Measurements from ENCODE around the gene LAD1.

The LAD1 gene

DNA sequence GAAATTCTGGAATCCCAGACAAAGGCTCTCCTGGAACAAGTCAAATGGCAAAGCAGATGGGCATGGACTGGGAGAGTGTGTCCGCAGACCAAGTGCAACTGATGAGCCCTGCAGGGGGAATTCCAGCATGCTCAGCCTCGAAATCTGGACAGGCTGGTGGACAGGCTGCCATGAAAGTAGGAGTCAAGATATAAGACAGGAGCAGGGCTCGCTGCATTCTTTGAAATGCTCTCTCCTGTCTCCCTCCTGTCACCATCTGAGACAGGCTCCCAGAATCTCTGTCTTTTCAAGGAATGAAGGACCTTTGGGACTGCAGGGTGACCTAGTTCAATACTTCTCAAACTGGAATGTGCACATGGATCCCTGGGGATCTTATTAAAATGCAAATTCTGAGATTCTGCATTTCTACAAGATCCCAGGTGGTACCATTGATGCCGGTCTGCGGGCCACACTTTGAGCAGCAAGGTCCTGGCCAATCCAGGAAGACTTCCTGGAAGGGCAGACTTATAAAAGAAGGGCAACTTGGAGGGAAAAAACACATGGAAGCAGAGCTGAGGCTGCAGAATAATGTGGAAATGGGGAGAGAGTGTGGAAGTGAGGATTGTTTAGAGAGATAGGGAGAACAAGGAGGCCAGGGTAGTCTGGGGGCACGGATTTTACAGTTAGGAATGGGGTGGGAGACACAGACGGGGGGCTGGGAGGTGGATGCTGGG is 51.5 kb downstream of the LAD1 start:
- no peak for DNase-seq (ENCODE audit: low spot score)

DNA sequence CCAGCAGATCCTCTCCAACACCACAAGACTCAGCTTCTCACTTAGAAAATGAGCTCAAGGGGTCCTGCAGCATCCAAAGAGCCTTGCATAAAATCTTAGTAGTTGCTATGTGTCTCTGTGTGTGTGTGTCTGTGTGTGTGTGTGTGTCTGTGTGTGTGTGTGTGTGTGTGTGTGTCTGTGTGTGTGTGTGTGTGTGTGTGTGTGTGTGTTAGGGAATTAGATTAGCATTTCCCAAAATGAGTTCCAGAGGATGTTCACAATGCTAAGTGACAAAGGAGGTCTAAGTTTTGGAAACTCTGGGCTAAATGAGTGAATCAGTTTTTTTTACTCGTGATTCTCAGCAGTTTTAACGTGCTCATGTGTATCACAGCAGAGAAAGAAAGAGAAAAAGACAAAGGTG is 52.1 kb downstream of the LAD1 start:
- no peak for DNase-seq (ENCODE audit: low spot score)

DNA sequence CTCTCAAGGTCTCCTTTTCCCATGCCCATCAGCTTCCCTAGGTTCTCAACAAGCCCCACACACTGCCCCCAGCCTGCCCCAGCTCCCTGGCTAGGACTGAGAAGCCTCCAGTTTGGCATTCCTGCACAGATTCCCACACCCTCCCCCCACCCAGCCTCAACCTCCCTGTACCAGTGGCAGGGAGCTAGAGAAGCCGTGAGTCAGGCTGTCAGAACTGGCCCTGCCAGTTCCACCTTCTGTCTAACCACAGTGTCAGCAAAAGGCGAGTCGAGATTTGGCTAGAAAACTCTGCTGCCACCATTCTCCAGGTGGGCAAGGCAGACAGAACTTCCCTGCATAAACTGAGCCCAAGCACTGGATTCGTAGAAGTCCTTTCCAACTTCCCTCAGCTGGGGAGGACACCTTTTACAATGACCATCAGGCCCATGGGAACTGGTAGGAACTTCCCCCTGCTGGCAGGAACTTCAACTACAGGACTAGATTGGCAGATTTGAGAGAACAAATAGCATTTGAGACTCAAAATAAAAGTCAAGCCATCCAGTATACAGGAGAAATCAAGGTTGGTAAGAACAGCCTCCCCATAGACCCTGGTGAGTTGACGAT is 52.7 kb downstream of the LAD1 start:
- peak; percentile 39 for DNase-seq (ENCODE audit: low spot score)

DNA sequence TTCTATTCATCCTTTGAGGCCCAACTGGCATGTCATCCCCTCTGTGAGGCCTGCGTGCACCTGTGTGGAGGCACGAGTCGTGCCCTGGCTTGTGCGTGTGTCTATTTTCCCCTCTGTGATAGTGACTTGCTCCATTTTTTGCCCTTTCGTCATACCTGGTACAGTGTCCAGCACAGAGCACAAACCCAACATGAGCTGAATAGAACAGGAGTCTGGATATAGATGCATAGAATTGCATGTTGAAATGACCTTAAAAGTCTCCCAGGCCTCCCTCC is 54.1 kb downstream of the LAD1 start:
- DNase-seq (ENCODE audit: low spot score): no peak

DNA sequence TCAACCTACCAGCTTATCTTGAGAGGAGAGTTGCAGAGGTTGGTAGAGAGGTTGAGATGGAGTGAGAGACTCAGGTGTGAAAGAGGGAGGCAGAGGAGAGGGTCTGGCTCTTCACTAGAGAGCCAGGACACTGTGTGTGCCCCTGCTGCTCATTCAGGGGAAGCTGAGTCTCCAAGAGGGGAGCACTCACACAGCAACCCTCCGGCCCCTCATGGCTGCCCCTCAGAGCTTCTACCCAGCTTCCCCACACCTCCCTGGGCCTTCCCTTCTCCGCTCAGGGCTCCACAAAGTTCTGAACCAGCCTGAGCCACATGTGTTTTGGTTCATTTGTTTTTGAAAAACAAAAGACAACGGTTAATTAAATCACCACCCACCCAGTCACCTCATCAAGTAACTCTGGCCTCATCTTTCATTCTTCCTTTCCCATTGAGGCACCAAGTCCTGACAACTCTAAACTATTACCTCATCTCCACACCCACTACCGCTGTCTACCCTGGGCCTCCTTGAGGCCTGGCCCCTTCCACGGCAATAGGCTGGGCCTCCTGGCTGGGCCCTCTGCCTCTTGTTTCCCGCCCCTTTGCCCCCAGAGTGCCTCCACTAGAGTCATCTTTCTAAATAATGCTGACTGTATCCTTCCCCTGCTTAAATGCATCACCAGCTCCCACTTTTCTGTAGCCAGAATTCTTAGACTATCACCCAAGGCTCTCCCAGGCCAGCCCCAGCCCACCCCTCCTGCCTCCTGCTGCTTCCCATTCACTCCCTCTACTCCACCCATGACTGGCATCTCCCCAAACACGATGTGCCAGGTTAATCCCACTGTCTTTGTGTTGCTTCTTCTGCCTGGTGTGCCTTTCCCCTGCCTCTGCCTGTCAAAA is 54.7 kb downstream of the LAD1 start:
- no peak for DNase-seq (ENCODE audit: low spot score)

DNA sequence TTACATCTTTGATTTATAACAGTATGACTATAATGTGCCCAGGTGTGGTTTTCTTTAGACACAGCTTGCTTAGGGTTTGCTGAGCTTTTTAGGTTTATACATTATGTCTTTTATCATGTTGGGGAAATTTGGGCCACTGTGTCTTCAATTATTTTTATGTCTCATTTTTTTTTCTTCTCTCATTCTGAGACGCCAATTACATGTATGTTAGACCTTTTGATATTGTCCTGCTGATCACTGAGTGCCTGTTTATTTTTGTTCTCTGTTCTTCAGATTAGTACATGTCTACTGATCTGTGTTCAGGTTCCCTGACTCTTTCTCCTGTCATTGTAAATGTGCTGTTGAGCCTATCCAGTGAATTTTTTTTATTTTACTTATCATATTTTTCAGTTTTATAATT is 57.7 kb downstream of the LAD1 start:
- DNase-seq (ENCODE audit: low spot score): no peak

DNA sequence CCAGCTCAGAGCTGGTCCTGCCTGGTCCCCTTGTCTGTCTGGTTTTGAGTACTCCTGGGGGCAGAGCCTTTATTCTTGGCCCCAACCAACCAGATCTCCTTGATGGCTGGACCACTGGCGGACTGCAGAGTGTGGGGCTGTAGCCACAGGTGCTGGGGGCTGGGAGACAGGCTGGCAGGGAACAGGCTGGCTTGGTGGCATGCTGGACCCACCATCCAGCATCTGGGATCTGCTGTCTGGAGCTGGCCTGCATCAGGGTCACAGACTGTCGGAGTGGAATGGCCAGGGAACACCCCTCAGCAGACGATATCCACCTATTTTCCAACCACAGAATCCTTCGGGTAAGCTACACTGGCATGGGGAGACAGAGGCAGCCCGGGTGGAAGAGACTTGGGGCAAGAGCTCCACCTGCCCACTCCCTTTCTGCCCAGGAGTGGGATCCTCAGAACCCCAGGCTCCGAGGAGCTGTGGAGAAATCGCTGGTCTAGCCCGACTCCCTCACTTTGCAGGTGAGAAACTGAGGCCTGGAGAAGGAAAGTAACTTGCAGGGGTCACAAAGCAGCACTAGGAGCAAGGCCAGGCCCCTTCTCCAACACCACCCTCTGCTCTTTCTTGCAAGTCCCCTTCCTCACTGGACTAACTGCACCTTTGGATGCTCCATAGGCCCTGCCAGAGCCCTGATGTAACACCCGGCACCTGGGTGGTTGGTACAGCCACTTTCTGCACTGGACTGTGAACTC is 62.2 kb downstream of the LAD1 start:
- DNase-seq (ENCODE audit: low spot score): no peak

DNA sequence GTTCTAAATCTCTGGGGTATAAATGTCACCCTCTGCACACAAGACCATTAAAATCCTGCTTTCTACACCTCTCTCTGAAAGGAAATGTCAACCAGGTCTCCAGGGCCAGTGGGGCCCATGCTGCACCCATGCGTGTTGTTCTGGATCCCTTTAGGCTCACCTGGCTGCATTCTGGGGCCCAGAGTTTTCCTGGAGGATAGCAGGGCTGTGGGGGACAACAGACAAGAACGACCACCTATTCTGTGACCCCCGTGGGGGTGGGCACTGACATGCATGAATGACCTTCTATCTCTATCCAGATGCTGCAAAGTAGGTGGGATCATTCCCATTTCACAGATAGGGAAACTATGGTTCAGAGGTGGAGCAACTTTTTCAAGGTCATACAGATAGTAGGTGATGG is 63.2 kb downstream of the LAD1 start:
- no peak for DNase-seq (ENCODE audit: low spot score)

DNA sequence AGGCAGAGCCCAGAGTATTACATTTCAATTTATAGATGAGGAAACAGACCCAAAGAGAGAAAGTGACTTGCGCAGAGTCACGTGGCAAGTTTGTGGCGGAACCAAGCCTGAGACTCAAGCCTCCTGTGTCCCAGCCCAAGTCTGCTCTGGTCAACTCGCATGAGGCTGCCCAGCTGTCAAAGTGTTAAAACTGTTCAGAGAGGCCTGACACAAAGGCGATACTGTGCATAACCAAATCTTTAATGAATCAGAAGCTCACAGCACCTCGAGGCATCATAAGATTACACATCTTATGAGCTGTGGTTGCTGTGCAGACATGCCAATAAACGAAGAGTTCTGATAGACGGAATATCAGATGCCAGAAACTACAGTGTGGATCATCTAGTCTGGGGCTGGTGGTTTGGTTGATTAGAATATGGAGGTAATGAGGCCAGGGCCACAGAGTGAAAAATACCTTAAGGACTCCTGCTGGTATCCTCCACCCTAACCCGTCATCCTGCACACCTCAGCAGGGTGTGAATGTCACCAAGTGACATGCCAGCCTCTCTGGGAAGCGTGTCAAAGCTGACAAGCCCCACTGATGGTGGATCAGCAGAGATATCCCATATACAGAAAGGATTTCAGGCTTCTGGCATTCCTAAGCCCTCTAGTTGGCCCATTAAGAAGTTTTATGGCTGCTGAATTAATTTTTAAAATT is 63.8 kb downstream of the LAD1 start:
- DNase-seq (ENCODE audit: low spot score): no peak

DNA sequence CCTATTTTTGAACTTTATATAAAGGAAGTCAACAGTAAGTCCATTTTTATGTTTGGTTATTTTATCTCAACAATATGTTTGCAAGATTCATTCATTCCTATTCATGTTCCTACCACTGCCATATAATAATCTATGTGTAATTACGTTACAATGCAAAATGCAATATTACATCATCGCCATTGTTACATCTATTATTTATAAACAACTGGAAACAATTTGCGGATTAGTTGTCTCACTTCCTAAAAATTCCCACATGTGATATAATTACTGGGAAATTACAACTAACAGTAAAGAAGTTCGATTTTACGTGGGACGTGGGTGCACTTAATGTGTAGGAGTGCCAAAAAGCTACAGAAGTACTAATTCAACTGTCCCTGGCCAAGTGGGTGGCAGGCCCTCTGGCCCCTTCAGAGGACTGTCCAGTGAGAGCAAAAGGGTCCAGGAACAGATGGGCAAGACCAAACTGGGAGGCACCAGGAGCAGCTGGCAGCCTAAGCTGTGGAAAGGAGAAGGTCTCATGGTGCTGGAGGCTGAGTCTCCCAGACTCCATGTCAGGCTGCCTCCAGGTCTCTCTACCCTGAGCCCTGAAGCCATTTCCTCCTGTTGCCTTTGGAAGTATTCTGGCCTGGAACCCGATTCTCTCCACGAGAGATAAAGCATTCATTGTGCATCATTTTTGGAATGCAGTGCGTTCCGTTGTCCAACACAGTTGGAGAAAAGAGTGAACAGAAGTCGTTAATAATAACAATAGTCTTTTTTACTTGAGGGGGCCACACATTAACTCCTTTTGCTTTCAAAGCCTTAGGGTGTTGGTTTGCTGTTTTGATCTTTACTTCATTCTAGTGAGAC is 64.6 kb downstream of the LAD1 start:
- DNase-seq (ENCODE audit: low spot score): peak; percentile 28

DNA sequence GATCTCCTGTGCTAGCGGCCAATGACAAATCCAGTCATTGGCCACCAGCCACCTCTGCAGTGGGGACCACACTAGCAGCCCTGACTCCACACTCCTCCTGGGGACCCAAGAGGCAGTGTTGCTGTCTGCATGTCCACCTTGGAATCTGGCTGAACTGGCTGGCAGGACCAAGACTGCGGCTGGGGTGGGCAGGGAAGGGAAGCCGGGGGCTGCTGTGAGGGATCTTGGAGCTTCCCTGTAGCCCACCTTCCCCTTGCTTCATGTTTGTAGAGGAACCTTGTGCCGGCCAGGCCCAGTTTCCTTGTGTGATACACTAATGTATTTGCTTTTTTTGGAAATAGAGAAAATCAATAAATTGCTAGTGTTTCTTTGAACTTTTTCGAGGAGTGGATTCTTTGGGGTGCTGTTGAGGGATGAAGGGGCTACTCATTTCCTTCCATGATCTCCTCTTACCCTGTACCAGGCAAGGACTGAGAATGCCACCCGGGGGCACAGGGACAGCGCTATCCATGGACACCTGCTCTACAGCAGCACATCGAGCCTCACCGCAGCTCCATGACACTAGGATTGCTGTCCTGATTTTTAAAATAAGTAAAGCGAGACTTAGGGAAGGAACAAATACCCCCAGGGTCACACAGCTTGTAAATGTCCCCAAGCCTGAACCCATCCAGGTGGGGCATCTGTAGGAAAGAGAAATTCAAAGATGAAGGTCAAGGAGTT is 66.3 kb downstream of the LAD1 start:
- no peak for DNase-seq (ENCODE audit: low spot score)

DNA sequence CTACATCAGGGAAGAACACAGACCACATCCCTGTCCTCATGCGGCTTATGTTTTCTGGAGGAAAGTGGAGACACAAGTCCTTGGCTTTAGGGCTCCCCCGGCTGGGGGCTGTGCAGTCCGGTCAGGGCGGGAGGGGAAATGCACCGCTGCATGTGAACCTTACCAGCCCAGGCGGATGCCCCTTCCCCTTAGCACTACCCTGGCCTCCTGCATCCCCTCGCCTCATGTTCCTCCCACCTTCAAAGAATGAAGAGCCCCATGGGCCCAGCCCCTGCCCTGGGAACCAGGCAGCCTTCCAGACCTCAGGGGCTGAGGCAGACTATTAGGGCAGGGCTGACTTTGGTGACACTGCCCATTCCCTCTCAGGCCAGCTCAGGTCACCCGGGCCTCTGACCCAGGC is 67.1 kb downstream of the LAD1 start:
- no peak for DNase-seq (ENCODE audit: low spot score)

DNA sequence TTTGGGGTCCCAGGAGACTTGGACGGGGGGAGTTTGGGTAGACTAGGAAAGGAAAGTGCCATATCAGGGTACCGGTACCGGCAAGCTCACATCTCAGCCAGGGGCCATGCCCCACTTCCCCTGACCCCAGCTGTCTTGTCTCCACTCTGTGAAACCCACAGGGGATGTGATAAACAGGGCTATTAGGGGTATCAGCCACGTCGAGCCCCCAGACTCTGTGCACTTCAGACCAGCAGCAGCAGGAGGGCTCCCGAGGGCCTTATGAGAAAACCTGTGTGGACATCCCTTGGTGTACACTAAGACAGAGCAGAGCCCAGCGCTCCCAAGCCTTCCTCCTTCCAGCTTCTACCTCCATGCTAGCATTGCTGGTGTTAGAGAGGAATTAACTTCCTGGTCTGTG is 68.0 kb downstream of the LAD1 start:
- no peak for DNase-seq (ENCODE audit: low spot score)

All from pons (tissue), 1 donor.